ENCODE measurements around the gene KDELR3.

DNA sequence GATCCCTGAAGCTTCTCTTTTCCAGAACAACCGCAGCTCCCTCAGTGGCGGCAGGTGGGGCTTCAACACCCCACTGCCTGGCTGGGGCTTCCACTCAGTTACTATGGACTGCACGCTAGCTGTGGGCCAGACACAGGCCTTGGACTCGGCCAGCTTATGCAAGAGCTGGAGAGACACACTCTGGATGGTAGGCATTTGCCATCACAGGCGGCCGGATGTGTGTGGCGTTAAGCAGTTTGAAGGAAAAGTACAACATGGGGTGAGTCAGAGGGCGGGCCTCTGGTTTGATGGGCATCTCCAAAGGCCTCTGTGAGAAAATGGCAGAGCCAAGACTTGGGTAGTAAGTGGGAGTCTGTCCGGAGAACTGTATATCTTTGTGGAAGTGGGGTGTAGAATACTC lies 30.5 kb upstream of the KDELR3 start:
- TF ChIP-seq POLR2A (IDR thresholded peaks at IDR 0.05) = no peak
- TF ChIP-seq, protein P1, sequence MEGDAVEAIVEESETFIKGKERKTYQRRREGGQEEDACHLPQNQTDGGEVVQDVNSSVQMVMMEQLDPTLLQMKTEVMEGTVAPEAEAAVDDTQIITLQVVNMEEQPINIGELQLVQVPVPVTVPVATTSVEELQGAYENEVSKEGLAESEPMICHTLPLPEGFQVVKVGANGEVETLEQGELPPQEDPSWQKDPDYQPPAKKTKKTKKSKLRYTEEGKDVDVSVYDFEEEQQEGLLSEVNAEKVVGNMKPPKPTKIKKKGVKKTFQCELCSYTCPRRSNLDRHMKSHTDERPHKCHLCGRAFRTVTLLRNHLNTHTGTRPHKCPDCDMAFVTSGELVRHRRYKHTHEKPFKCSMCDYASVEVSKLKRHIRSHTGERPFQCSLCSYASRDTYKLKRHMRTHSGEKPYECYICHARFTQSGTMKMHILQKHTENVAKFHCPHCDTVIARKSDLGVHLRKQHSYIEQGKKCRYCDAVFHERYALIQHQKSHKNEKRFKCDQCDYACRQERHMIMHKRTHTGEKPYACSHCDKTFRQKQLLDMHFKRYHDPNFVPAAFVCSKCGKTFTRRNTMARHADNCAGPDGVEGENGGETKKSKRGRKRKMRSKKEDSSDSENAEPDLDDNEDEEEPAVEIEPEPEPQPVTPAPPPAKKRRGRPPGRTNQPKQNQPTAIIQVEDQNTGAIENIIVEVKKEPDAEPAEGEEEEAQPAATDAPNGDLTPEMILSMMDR (IDR thresholded peaks at IDR 0.05) = no peak
